GM12864 (cell line): ENCODE results near the gene NEURL1B.

Source experiments
- DNase-seq: peaks from one replicate; pipeline ENCODE4 v3.0.0-alpha.2; 2011; ENCODE audit warnings: low read depth
- H3K4me3 ChIP-seq: 2 replicates; pipeline ENCODE4 v1.5.1; 2011; ENCODE audit warnings: mild to moderate bottlenecking, low read depth, low read length, control low read depth
- CTCF ChIP-seq: IDR thresholded peaks from 2 replicates; pipeline ENCODE4 v1.5.1; 2011; ENCODE audit warnings: low read depth, mild to moderate bottlenecking, moderate library complexity, low read length, control low read depth, inconsistent platforms; ENCODE audit errors: missing control alignments

The NEURL1B gene

GRCh38 chr5:172658391-172658790 is 17.3 kb downstream of the NEURL1B start:
- DNase-seq: no peak

GRCh38 chr5:172658961-172659501 is 18.0 kb downstream of the NEURL1B start:
- no peak overlapping the region for H3K4me3 ChIP-seq
- no peak for TF ChIP-seq CTCF
- no peak for DNase-seq

More at GRCh38 chr5:172658391-172658790, 17.3 kb downstream of the NEURL1B start:
- no peak for TF ChIP-seq CTCF
- H3K4me3 ChIP-seq: no peak overlapping the region

GRCh38 chr5:172659570-172659908 is 18.5 kb downstream of the NEURL1B start:
- no peak overlapping the region for H3K4me3 ChIP-seq
- DNase-seq: no peak
- TF ChIP-seq CTCF: no peak

- DNase-seq: no peak
- H3K4me3 ChIP-seq: no peak overlapping the region
- no peak for TF ChIP-seq CTCF
Observed at GRCh38 chr5:172659909-172660628, 19.0 kb downstream of the NEURL1B start.

- DNase-seq: no peak
- no peak overlapping the region for H3K4me3 ChIP-seq
- no peak for TF ChIP-seq CTCF
Observed at GRCh38 chr5:172660974-172661373, 19.9 kb downstream of the NEURL1B start.

GRCh38 chr5:172661526-172661925 is 20.5 kb downstream of the NEURL1B start:
- TF ChIP-seq CTCF: no peak
- no peak overlapping the region for H3K4me3 ChIP-seq
- DNase-seq: no peak

- H3K4me3 ChIP-seq: no peak overlapping the region
- no peak for DNase-seq
- no peak for TF ChIP-seq CTCF
Observed at GRCh38 chr5:172662596-172662995, 21.5 kb downstream of the NEURL1B start.
